AG08395 (cell line): ENCODE measurements around the gene DPH6.

ENCODE experiments used
- DNase-seq: peaks from one replicate; pipeline ENCODE4 v3.0.0; 2012; ENCODE audit warnings: mixed read lengths, low spot score

Gene DPH6

GRCh38 chr15:35540885-35541284, 5.1 kb downstream of the DPH6 start:
- peak; percentile 43 for DNase-seq

GRCh38 chr15:35540021-35540420, 5.9 kb downstream of the DPH6 start:
- DNase-seq, result no peak

GRCh38 chr15:35535365-35535916, 10.5 kb downstream of the DPH6 start:
- no peak for DNase-seq

GRCh38 chr15:35533130-35534110, 12.5 kb downstream of the DPH6 start:
- peak; percentile 81 for DNase-seq

GRCh38 chr15:35530698-35531097, 15.3 kb downstream of the DPH6 start:
- DNase-seq, result no peak

- no peak for DNase-seq
These were observed 16.2 kb downstream of the DPH6 start for GRCh38 chr15:35529784-35530183.

- peak; percentile 2 for DNase-seq
These were observed 23.9 kb downstream of the DPH6 start for GRCh38 chr15:35522061-35522460.

- peak; percentile 32 for DNase-seq
These were observed 26.3 kb downstream of the DPH6 start for GRCh38 chr15:35519541-35520149.

- DNase-seq, result no peak
These were observed 26.9 kb downstream of the DPH6 start for GRCh38 chr15:35519052-35519451.

- peak; percentile 29 for DNase-seq
These were observed 31.2 kb downstream of the DPH6 start for GRCh38 chr15:35514759-35515158.

GRCh38 chr15:35507932-35508638, 37.9 kb downstream of the DPH6 start:
- no peak for DNase-seq

- DNase-seq, result no peak
These were observed 39.6 kb downstream of the DPH6 start for GRCh38 chr15:35506272-35506870.

GRCh38 chr15:35505809-35506208, 40.2 kb downstream of the DPH6 start:
- DNase-seq, result no peak

GRCh38 chr15:35505141-35505540, 40.8 kb downstream of the DPH6 start:
- DNase-seq, result no peak

- no peak for DNase-seq
These were observed 46.2 kb downstream of the DPH6 start for GRCh38 chr15:35499723-35500122.

GRCh38 chr15:35496585-35496984, 49.4 kb downstream of the DPH6 start:
- peak; percentile 2 for DNase-seq

GRCh38 chr15:35495080-35495479, 50.9 kb downstream of the DPH6 start:
- no peak for DNase-seq

- DNase-seq, result no peak
These were observed 54.0 kb downstream of the DPH6 start for GRCh38 chr15:35491999-35492398.

- DNase-seq, result no peak
These were observed 54.8 kb downstream of the DPH6 start for GRCh38 chr15:35491173-35491572.

- no peak for DNase-seq
These were observed 55.5 kb downstream of the DPH6 start for GRCh38 chr15:35490511-35490910.

GRCh38 chr15:35487417-35487816, 58.5 kb downstream of the DPH6 start:
- DNase-seq, result no peak

- no peak for DNase-seq
These were observed 59.7 kb downstream of the DPH6 start for GRCh38 chr15:35486296-35486695.
